K562 (cell line): Measurements from ENCODE around the gene PTGES3. TPM values are rescaled to one million over a fixed set of nuclear protein-coding genes. Genes with fewer than 3 reads are reported as not detected.

Experiments used
- ARID2 ChIP-seq: fragments of 450-650 bp; IDR thresholded peaks from 2 replicates; pipeline ENCODE4 v1.6.1; 2017; ENCODE audit warnings: antibody characterized with exemption, mild to moderate bottlenecking
- GMEB1 ChIP-seq: fragments of 250-450 bp; sonication (Bioruptor Pico); IDR thresholded peaks from 2 replicates; pipeline ENCODE4 v1.4.0; 2020; ENCODE audit warnings: mild to moderate bottlenecking
- MGA ChIP-seq: fragments of 450-650 bp; IDR thresholded peaks from 2 replicates; pipeline ENCODE4 v1.6.1; 2016; ENCODE audit warnings: mild to moderate bottlenecking, moderate library complexity
- MTA2 ChIP-seq: fragments of 450-650 bp; IDR thresholded peaks from 2 replicates; pipeline ENCODE4 v1.6.1; 2016; ENCODE audit warnings: low read depth
- NFATC3 ChIP-seq: fragments of 450-650 bp; IDR thresholded peaks from 2 replicates; pipeline ENCODE4 v1.6.1; 2017; ENCODE audit warnings: mild to moderate bottlenecking
- PML ChIP-seq: IDR thresholded peaks from 2 replicates; pipeline ENCODE4 v1.6.1; 2012; ENCODE audit warnings: low read length, inconsistent platforms
- SOX6 ChIP-seq: fragments of 450-650 bp; IDR thresholded peaks from 2 replicates; pipeline ENCODE4 v1.6.1; 2014; ENCODE audit warnings: mild to moderate bottlenecking
- ZNF121 ChIP-seq: sonication (generic); formaldehyde crosslinking; conservative IDR thresholded peaks from 2 replicates; pipeline ENCODE4 v1.8.0; 2022; ENCODE audit warnings: missing genetic modification reagents
- ZNF354B ChIP-seq: fragments of 250-450 bp; sonication (Bioruptor Pico); IDR thresholded peaks from 2 replicates; pipeline ENCODE4 v1.4.0; 2020
- ZNF444 ChIP-seq: fragments of 250-450 bp; sonication (Bioruptor Pico); IDR thresholded peaks from 2 replicates; pipeline ENCODE4 v1.4.0; 2020; ENCODE audit warnings: mild to moderate bottlenecking, moderate library complexity
- polyA plus RNA-seq, 8 experiments: library from polyadenylated mRNA; depleted of rRNA in 4 of 8; stranded (reverse) in 5 of 8; unstranded in 3 of 8; fragments of >200 nt; fragmentation: Nextera tagmentation in 2 of 8; fragmentation: Illumina TruSeq in 1 of 8; extraction: Ambion mirVana in 2 of 8; extraction: Trizol in 1 of 8; gene quantifications; 2 replicates each; pipeline versions ENCODE4 v1.2.1 to v1.2.3, GENCODE V29; 2011 to 2014; ENCODE audit warnings: inconsistent platforms in 1 of 8, missing spikeins in 1 of 8
- total RNA-seq, 7 experiments: library from RNA; depleted of rRNA in 6 of 7; stranded (reverse); fragments of >200 nt in 6 of 7; fragmentation: Illumina TruSeq in 2 of 7; extraction: Trizol in 2 of 7; gene quantifications; 2 replicates each; pipeline versions ENCODE4 v1.2.1 to v1.2.3, GENCODE V29; 2011 to 2021; ENCODE audit warnings: low replicate concordance in 1 of 7
- TF ChIP-seq, protein P1 (sequence below): sonication (generic); formaldehyde crosslinking; IDR thresholded peaks from 2 replicates; pipeline ENCODE4 v1.9.0; 2022; ENCODE audit warnings: mild to moderate bottlenecking, missing genetic modification reagents
- TF ChIP-seq, protein P2 (sequence below): sonication (generic); formaldehyde crosslinking; IDR thresholded peaks from 2 replicates; pipeline ENCODE4 v1.8.1; 2023; ENCODE audit warnings: mild to moderate bottlenecking, missing genetic modification reagents

The PTGES3 gene
- total and polyA plus RNA-seq, 9 of the 15 experiments (the other 6 are each of a cell fraction or from before 2014, with no cell fraction given) = 163 to 501 (median 213) TPM

- no peak for TF ChIP-seq MGA
- no peak for TF ChIP-seq NFATC3
- TF ChIP-seq, protein P1, sequence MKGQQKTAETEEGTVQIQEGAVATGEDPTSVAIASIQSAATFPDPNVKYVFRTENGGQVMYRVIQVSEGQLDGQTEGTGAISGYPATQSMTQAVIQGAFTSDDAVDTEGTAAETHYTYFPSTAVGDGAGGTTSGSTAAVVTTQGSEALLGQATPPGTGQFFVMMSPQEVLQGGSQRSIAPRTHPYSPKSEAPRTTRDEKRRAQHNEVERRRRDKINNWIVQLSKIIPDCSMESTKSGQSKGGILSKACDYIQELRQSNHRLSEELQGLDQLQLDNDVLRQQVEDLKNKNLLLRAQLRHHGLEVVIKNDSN (CRISPR knock-in tag) = no peak
- TF ChIP-seq, protein P2, sequence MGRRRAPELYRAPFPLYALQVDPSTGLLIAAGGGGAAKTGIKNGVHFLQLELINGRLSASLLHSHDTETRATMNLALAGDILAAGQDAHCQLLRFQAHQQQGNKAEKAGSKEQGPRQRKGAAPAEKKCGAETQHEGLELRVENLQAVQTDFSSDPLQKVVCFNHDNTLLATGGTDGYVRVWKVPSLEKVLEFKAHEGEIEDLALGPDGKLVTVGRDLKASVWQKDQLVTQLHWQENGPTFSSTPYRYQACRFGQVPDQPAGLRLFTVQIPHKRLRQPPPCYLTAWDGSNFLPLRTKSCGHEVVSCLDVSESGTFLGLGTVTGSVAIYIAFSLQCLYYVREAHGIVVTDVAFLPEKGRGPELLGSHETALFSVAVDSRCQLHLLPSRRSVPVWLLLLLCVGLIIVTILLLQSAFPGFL = no peak
- no peak; the same call in none of the 2 replicates for TF ChIP-seq ZNF444 (CRISPR knock-in tag)
- no peak for TF ChIP-seq GMEB1 (CRISPR knock-in tag)
- peak; percentile 52; the same call in 1 of the 2 replicates for TF ChIP-seq SOX6
- TF ChIP-seq MTA2 = no peak
- no peak for TF ChIP-seq ARID2
- TF ChIP-seq ZNF354B (CRISPR knock-in tag) = no peak
- TF ChIP-seq PML = peak; percentile 46; the same call in 1 of the 2 replicates
- no peak for TF ChIP-seq ZNF121 (CRISPR knock-in tag)
Observed at GRCh38 chr12:56630180-56630632, 57.9 kb downstream of the PTGES3 start, which contains the start of gene BAZ2A (continued).
